CD4-positive, alpha-beta T cell treated with Interleukin-15 for 4 hours (primary cell): Measurements from ENCODE around the gene PTPN14.

ENCODE experiments used
- DNase-seq: peaks from one replicate; pipeline ENCODE4 v3.0.0-alpha.2; 2020; ENCODE audit warnings: low spot score

PTPN14 gene

GRCh38 chr1:214568328-214568727 lies 16.9 kb upstream of the PTPN14 start:
- no peak for DNase-seq

GRCh38 chr1:214567481-214567980 lies 16.1 kb upstream of the PTPN14 start:
- no peak for DNase-seq

- DNase-seq, result no peak
Measured at GRCh38 chr1:214566158-214567104, 15.0 kb upstream of the PTPN14 start.

- DNase-seq, result no peak
Measured at GRCh38 chr1:214565310-214565709, 13.9 kb upstream of the PTPN14 start.

GRCh38 chr1:214563881-214564280 lies 12.5 kb upstream of the PTPN14 start:
- no peak for DNase-seq

GRCh38 chr1:214557952-214558735 lies 6.7 kb upstream of the PTPN14 start:
- no peak for DNase-seq

- no peak for DNase-seq
Measured at GRCh38 chr1:214553142-214553710, 1.8 kb upstream of the PTPN14 start.

GRCh38 chr1:214552174-214552608 lies 789 bp upstream of the PTPN14 start:
- DNase-seq, result no peak

GRCh38 chr1:214550857-214551435 lies 456 bp downstream of the PTPN14 start:
- DNase-seq, result no peak

- DNase-seq, result no peak
Measured at GRCh38 chr1:214550013-214550856, 1.2 kb downstream of the PTPN14 start.

GRCh38 chr1:214549604-214550003 lies 1.8 kb downstream of the PTPN14 start:
- no peak for DNase-seq

GRCh38 chr1:214548988-214549387 lies 2.4 kb downstream of the PTPN14 start:
- no peak for DNase-seq

GRCh38 chr1:214548271-214548670 lies 3.1 kb downstream of the PTPN14 start:
- DNase-seq, result no peak

GRCh38 chr1:214547747-214548146 lies 3.7 kb downstream of the PTPN14 start:
- no peak for DNase-seq

- no peak for DNase-seq
Measured at GRCh38 chr1:214546886-214547641, 4.3 kb downstream of the PTPN14 start.

- no peak for DNase-seq
Measured at GRCh38 chr1:214546084-214546483, 5.3 kb downstream of the PTPN14 start.

GRCh38 chr1:214545293-214545692 lies 6.1 kb downstream of the PTPN14 start:
- no peak for DNase-seq

- no peak for DNase-seq
Measured at GRCh38 chr1:214544791-214545190, 6.6 kb downstream of the PTPN14 start.

- no peak for DNase-seq
Measured at GRCh38 chr1:214542275-214543199, 8.9 kb downstream of the PTPN14 start.
